IPS-NIHi11 (cell line): ENCODE data around the gene SLC25A51.
"Not testable (repeated sequence)": the region's sequence is repeated elsewhere in the genome, so short reads cannot be mapped to it uniquely, and the experiment has no call there.

Experiments
- DNase-seq: peaks from one replicate; pipeline ENCODE4 v3.0.0; 2012; ENCODE audit warnings: mixed read lengths, low spot score

The SLC25A51 gene

GRCh38 chr9:37902796-37903646, 906 bp downstream of the SLC25A51 start:
- no peak for DNase-seq

- no peak for DNase-seq
Measured at GRCh38 chr9:37902131-37902530, 1.8 kb downstream of the SLC25A51 start.

- DNase-seq, result no peak
Measured at GRCh38 chr9:37899041-37899440, 4.9 kb downstream of the SLC25A51 start.

- DNase-seq, result no peak
Measured at GRCh38 chr9:37897665-37898064, 6.3 kb downstream of the SLC25A51 start.

- no peak for DNase-seq
Measured at GRCh38 chr9:37892063-37892462, 11.9 kb downstream of the SLC25A51 start.

- not testable (repeated sequence) for DNase-seq
Measured at GRCh38 chr9:37891042-37891441, 12.9 kb downstream of the SLC25A51 start.

GRCh38 chr9:37889536-37889935, 14.4 kb downstream of the SLC25A51 start:
- no peak for DNase-seq

GRCh38 chr9:37887977-37888583, 15.8 kb downstream of the SLC25A51 start:
- DNase-seq, result not testable (repeated sequence)

- no peak for DNase-seq
Measured at GRCh38 chr9:37880916-37881479, 22.9 kb downstream of the SLC25A51 start.

GRCh38 chr9:37876376-37876775, 27.6 kb downstream of the SLC25A51 start:
- no peak for DNase-seq

- no peak for DNase-seq
Measured at GRCh38 chr9:37873955-37874354, 30.0 kb downstream of the SLC25A51 start.

- DNase-seq, result no peak
Measured at GRCh38 chr9:37870799-37871176, 33.1 kb downstream of the SLC25A51 start.

GRCh38 chr9:37870081-37870798, 33.7 kb downstream of the SLC25A51 start:
- DNase-seq, result no peak

- no peak for DNase-seq
Measured at GRCh38 chr9:37862530-37862929, 41.4 kb downstream of the SLC25A51 start.

- DNase-seq, result no peak
Measured at GRCh38 chr9:37859043-37859442, 44.9 kb downstream of the SLC25A51 start.

GRCh38 chr9:37856551-37856950, 47.4 kb downstream of the SLC25A51 start:
- no peak for DNase-seq

- no peak for DNase-seq
Measured at GRCh38 chr9:37852222-37852621, 51.7 kb downstream of the SLC25A51 start.

GRCh38 chr9:37840560-37841194, 63.2 kb downstream of the SLC25A51 start:
- no peak for DNase-seq

GRCh38 chr9:37839496-37840461, 64.1 kb downstream of the SLC25A51 start:
- DNase-seq, result no peak
